Epithelial cell of proximal tubule (primary cell): ENCODE data around the gene IRF4. TPM values are rescaled to one million over a fixed set of nuclear protein-coding genes. Genes with fewer than 3 reads are reported as not detected.
"Not testable (repeated sequence)": the region's sequence is repeated elsewhere in the genome, so short reads cannot be mapped to it uniquely, and the experiment has no call there.

ENCODE experiments used
- DNase-seq: peaks from one replicate; pipeline ENCODE4 v3.0.0-alpha.2; 2011; ENCODE audit warnings: low read depth
- H3K4me3 ChIP-seq: 2 replicates; pipeline ENCODE4 v1.5.1; 2011; ENCODE audit warnings: low read depth, mild to moderate bottlenecking, low read length
- total RNA-seq: library from RNA; depleted of rRNA; stranded (reverse); fragments of >200 nt; gene quantifications from 2 replicates; pipeline ENCODE4 v1.2.3, GENCODE V29; 2015
- TF ChIP-seq, protein P1 (sequence below): conservative IDR thresholded peaks from 2 replicates; pipeline ENCODE4 v1.5.1; 2012; ENCODE audit warnings: low read depth, mild to moderate bottlenecking, low read length

IRF4 gene
- total RNA-seq, 1 donor from 2014 or later, result 0.23 TPM

DNA sequence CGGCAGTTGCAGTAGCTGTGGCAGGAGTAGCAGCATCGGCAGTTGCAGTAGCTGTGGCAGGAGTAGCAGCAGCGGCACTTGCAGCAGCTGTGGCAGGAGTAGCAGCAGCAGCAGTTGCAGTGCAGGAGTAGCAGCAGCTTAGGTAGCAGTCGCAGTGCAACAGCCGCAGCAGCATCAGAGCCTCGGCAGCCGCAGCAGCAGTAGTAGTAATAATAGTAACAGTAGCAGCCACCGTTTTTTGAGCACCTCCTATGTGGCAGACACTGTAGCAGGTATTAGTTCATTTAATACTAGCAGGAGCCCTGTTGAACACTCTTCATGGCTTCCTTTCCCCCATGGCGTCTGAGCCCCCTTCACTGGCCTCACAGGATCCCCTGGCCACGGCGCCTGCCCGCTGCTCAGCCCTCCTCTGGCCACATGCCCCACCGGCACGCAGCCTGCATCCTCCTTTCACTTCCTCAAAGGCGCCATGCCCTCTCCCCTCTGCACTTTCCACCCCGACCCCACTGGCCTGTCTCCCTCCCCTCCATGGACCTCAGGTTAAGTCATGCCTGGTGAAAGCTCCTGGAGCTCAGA, 19.1 kb upstream of the IRF4 start:
- no peak for DNase-seq
- TF ChIP-seq, protein P1, sequence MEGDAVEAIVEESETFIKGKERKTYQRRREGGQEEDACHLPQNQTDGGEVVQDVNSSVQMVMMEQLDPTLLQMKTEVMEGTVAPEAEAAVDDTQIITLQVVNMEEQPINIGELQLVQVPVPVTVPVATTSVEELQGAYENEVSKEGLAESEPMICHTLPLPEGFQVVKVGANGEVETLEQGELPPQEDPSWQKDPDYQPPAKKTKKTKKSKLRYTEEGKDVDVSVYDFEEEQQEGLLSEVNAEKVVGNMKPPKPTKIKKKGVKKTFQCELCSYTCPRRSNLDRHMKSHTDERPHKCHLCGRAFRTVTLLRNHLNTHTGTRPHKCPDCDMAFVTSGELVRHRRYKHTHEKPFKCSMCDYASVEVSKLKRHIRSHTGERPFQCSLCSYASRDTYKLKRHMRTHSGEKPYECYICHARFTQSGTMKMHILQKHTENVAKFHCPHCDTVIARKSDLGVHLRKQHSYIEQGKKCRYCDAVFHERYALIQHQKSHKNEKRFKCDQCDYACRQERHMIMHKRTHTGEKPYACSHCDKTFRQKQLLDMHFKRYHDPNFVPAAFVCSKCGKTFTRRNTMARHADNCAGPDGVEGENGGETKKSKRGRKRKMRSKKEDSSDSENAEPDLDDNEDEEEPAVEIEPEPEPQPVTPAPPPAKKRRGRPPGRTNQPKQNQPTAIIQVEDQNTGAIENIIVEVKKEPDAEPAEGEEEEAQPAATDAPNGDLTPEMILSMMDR, result no peak

DNA sequence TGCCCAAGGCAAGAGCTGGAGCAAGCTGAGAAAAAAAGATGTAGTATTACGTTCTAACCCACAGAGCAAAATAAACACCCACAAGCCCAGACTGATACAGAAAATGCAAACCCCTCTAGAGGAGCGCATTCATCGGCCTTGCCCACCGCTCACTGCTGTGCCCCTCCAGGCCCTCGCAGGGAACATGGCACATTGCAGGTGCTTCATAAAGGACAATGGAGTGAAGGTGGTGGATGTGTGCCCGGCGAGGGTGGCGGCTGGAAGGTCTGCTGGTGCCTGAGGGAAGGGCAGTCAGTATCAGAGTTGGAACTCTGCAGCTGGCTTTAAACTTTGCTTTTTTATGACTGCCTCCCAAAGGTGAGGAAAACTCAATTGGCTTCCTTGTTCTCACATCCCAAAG, 18.5 kb upstream of the IRF4 start:
- H3K4me3 ChIP-seq, result no peak overlapping the region
- DNase-seq, result no peak
- TF ChIP-seq, protein P1, result no peak

More for the DNA sequence above, 19.1 kb upstream of the IRF4 start:
- H3K4me3 ChIP-seq, result no peak overlapping the region

DNA sequence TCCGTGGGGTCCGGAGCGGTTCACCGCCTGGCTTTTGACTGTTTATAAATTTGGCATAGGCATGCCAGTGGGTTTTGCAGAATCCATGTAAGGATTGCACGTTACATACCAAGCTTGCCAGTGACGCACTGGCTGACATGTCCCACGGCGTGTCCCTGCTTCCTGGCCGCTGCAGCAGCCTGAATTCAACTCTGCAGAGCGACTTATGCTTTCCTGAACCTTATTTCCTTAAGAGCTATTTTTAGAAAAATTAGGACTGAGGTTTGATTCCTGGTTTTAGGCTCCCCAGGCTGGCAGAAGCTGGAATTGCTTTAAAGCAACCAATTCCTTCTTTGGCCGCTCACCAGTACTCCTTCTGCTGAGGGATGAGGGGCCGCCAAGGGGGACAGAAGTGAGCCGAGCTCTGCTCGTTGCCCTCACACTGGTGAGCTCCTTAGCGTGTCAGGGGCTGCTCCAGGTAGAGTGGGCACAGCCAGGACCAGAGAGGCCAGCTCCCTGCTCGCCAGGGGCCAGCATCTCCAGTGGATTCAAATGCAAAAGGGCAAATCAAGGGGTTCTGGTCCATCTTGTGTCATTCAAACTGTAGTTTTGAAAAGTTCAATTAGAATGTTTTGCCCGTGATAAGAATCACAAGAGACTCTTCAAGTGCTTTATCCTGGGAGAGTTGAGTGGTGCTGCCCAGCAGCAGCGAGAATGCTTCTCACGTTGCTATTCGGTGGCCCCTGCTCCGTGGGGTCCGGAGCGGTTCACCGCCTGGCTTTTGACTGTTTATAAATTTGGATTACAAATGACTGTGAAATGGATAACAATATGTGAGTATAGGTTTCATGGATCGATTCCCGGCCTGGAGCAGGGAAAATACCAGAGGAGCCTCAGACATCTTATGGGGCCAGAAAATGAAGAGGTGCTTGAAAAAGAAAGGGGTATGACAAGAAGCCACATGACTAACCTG, 17.5 kb upstream of the IRF4 start:
- H3K4me3 ChIP-seq, result no peak overlapping the region
- DNase-seq, result no peak
- TF ChIP-seq, protein P1, result no peak

DNA sequence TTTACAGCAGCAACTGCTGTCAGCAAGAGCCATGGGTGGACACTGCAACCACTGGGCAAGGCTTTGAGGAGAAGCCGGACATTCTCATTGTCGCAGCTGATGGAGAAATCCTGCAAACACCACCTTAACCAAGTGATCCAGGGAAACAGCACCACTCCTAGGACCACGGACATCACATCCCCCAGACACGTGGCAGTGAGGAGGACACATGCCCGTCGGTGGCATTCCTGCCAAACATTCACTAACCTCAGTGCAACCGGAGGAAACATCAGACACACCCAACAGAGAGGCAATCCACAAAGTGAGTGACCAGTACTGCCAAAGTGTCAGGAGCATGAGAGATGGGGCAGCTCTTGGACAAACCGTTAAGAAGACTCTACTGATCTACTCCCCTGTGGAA, 16.6 kb upstream of the IRF4 start:
- H3K4me3 ChIP-seq, result no peak overlapping the region
- no peak for DNase-seq
- TF ChIP-seq, protein P1, result no peak

DNA sequence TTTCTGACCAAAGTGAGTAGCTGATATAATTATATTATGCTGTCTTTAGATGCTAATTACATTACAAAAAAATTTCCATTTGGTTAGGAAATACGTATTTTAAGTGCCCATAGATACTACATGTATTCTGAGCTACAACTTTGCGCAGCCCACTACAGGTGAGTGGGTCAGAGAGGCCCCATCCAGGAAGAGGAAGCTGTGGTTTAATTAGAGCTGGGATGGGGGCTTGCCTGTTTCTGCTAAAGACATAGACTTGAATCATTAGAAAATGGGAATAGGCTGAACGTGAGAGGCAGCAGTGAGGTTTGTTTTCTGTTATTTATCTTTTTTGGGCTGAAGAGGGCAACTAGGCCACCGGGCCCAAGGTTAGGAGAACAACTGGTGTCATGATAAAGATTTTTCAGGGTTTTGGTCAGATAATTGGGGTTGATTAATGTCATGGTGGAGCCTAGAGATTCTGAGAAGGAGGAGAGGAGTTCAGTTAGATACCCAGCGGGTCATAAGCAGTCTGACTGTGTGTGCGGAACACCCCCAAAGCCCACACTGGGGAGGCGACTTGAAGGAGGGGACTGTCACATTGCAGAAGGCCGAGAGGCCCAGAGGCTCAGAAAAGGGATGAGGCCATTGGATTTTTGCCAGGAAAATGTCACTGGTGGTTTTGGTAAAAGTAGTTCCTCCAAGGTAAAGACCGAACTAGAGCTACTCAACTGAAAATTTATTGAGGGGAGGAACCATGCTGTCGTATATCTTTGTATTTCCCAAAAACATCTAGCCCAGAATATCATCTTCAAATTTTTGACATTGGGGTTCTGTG, 14.5 kb upstream of the IRF4 start:
- no peak overlapping the region for H3K4me3 ChIP-seq
- no peak for DNase-seq
- TF ChIP-seq, protein P1, result no peak

DNA sequence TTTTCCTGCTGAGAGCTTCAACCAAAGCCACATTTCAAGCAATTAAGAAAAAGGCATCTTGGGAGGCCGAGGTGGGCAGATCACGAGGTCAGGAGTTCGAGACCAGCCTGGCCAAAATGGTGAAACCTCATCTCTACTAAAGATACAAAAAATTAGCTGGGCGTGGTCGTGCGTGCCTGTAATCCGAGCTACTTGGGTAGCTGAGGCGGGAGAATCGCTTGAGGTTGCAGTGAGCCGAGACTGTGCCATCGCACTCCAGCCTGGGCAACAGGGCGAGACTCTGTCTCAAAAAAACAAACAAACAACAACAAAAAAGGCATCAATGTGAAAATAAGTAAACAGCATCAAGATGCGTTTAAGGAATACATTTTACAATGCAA, 13.9 kb upstream of the IRF4 start:
- H3K4me3 ChIP-seq, DNase-seq: not testable (repeated sequence)
